ENCODE results near the gene STRADA.

The STRADA gene

DNA sequence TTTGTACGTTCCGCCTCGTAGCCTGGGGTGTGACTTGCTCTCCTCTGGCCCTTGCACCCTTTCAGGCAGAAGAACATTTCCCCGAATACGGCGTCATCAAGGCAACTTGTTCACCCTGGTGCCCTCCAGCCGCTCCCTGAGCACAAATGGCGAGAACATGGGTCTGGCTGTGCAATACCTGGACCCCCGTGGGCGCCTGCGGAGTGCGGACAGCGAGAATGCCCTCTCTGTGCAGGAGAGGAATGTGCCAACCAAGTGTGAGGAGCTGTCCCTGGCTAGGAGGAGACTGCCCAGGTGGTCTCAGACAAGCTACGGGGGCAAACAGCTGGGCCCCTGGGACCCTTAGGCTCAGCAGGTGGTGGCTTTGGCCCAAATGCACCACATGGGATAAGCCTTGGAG, 52.1 kb downstream of the STRADA start:
- Mint-ChIP-seq H3K36me3 (ENCODE audit: low read depth) (peaks cover 30% of the 10 kb centered on the region), H3K4me1 (no peaks in the 10 kb centered on the region), H3K9me3 (no peaks in the 10 kb centered on the region), H3K4me3 (no peak overlapping the region), H3K27ac (no peak overlapping the region), H3K27me3 (ENCODE audit: low read depth) (no peaks in the 10 kb centered on the region)
- no peak for TF ChIP-seq CTCF (IDR thresholded peaks at IDR 0.05; ENCODE audit: unreplicated experiment in 3 of 3)

DNA sequence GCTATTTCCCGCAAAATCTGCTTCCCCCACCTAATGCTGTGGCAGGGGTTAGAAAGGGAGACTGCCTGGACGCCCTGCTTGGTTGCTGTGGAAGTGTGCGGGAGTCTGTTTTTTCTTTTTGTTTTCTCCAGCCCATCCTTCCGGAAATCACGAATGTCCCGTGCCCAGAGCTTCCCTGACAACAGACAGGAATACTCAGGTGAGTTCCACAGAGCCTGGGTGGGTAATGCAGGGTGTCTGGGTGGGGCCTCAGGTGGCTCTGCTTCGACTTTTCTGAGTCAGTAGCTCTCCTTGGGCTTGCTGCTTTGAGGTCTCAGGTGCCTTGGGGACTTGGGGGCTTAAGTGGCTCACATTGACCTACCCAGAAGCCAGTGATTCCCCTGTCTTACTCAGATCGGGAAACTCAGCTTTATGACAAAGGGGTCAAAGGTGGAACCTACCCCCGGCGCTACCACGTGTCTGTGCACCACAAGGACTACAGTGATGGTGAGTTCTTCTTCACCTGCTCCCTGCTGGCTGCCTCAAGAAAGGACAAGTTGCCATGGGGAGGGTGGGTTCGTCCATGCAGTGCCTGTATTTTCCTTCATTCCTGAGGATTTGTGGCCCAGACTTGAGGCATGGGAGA, 53.1 kb downstream of the STRADA start:
- Mint-ChIP-seq H3K27ac (no peak overlapping the region), H3K4me3 (no peak overlapping the region), H3K36me3 (ENCODE audit: low read depth) (peaks cover 30% of the 10 kb centered on the region), H3K4me1 (no peaks in the 10 kb centered on the region), H3K9me3 (no peaks in the 10 kb centered on the region), H3K27me3 (ENCODE audit: low read depth) (no peaks in the 10 kb centered on the region)
- TF ChIP-seq CTCF (IDR thresholded peaks at IDR 0.05; ENCODE audit: unreplicated experiment in 3 of 3) = no peak

- Mint-ChIP-seq H3K36me3 (ENCODE audit: low read depth) (peaks cover 35% of the 10 kb centered on the region), H3K9me3 (no peaks in the 10 kb centered on the region), H3K27me3 (ENCODE audit: low read depth) (no peaks in the 10 kb centered on the region), H3K27ac (no peak overlapping the region), H3K4me3 (no peak overlapping the region), H3K4me1 (no peaks in the 10 kb centered on the region)
- no peak for TF ChIP-seq CTCF (IDR thresholded peaks at IDR 0.05; ENCODE audit: unreplicated experiment in 3 of 3)
These were observed 55.4 kb downstream of the STRADA start for GRCh38 chr17:63686138-63686685.

GRCh38 chr17:63685578-63685977, 56.0 kb downstream of the STRADA start:
- Mint-ChIP-seq H3K4me1 (no peaks in the 10 kb centered on the region), H3K27ac (no peak overlapping the region), H3K9me3 (no peaks in the 10 kb centered on the region), H3K27me3 (ENCODE audit: low read depth) (no peaks in the 10 kb centered on the region), H3K4me3 (no peak overlapping the region), H3K36me3 (ENCODE audit: low read depth) (peaks cover 33% of the 10 kb centered on the region)
- TF ChIP-seq CTCF (IDR thresholded peaks at IDR 0.05; ENCODE audit: unreplicated experiment in 3 of 3) = no peak

- Mint-ChIP-seq H3K27ac (no peak overlapping the region), H3K27me3 (ENCODE audit: low read depth) (no peaks in the 10 kb centered on the region), H3K4me3 (no peak overlapping the region), H3K36me3 (ENCODE audit: low read depth) (peaks cover 33% of the 10 kb centered on the region), H3K4me1 (no peaks in the 10 kb centered on the region), H3K9me3 (no peaks in the 10 kb centered on the region)
- no peak for TF ChIP-seq CTCF (IDR thresholded peaks at IDR 0.05; ENCODE audit: unreplicated experiment in 3 of 3)
These were observed 56.6 kb downstream of the STRADA start for GRCh38 chr17:63685041-63685440.

GRCh38 chr17:63682981-63683380, 58.6 kb downstream of the STRADA start:
- H3K27me3 Mint-ChIP-seq (ENCODE audit: low read depth) = no peaks in the 10 kb centered on the region
- no peak for TF ChIP-seq CTCF (IDR thresholded peaks at IDR 0.05; ENCODE audit: unreplicated experiment in 3 of 3)
- peaks cover 33% of the 10 kb centered on the region for H3K36me3 Mint-ChIP-seq (ENCODE audit: low read depth)
- H3K4me3 Mint-ChIP-seq = no peak overlapping the region
- no peak overlapping the region for H3K27ac Mint-ChIP-seq
- H3K9me3 Mint-ChIP-seq = no peaks in the 10 kb centered on the region
- H3K4me1 Mint-ChIP-seq = no peaks in the 10 kb centered on the region

All from nephron (organoid).